K562 (cell line): ENCODE results near the gene MDM4. TPM values are rescaled to one million over a fixed set of nuclear protein-coding genes. Genes with fewer than 3 reads are reported as not detected.
A peak's percentile ranks its signal among the peaks of the same experiment; 100 is the strongest.

ENCODE experiments used
- ATAC-seq: fragments of 200-7000 bp; cut with Tn5 transposase; 3 replicates; pipeline ENCODE4 v1.9.1; 2020; ENCODE audit warnings: moderate library complexity
- BruUV-seq: library from RNA; stranded (reverse); fragments of 400-500 nt; replicated peaks from 2 replicates; lab custom pipeline; 2021; lab: Mats Ljungman, UMichigan
- CTCF ChIA-PET: fragments of 300-600 bp; formaldehyde crosslinking; extraction: SDS; loops from one replicate; lab custom pipeline; 2021; ENCODE audit warnings: low intra/inter-chr PET ratio; lab: Yijun Ruan, JAX
- POLR2A ChIA-PET: fragments of 300-600, 350-650 bp; sonication (Branson Sonifier 250); formaldehyde crosslinking; extraction: SDS; loops from one replicate; lab custom pipeline; 2021; ENCODE audit warnings: antibody characterized with exemption, inconsistent platforms; lab: Yijun Ruan, JAX
- DNase-seq, 4 experiments: peaks; one replicate each; pipeline versions ENCODE4 v3.0.0 to v3.0.0-alpha.2; 2011 to 2018; ENCODE audit warnings: low spot score in 3 of 4, mixed read lengths in 3 of 4; ENCODE audit errors: extremely low read depth in 1 of 4
- FAIRE-seq: peaks from 2 replicates; lab custom pipeline; 2011; peaks lifted over from hg19 to GRCh38; lab: Jason Lieb, UNC
- H2AFZ ChIP-seq: 2 replicates; pipeline ENCODE4 v1.6.0; 2011; ENCODE audit warnings: low read depth, low read length, control low read depth, inconsistent platforms
- H3K27ac ChIP-seq: fragments of 200-600 bp; 3 replicates; pipeline ENCODE4 v1.8.0; 2011; ENCODE audit warnings: low read depth, mild to moderate bottlenecking, control low read depth, inconsistent platforms, low read length, moderate library complexity, mixed read lengths; ENCODE audit errors: extremely low read depth
- H3K27me3 ChIP-seq, 2 experiments: fragments of 300-600 bp in 1 of 2; 2 replicates in 1 of 2; 3 replicates in 1 of 2; pipeline versions ENCODE4 v1.6.0 to v1.8.0; 2011; ENCODE audit warnings: inconsistent platforms in 2 of 2, low read length in 2 of 2, mild to moderate bottlenecking in 1 of 2, mixed read lengths in 1 of 2, moderate library complexity in 1 of 2; ENCODE audit not compliant: control insufficient read depth in 2 of 2, insufficient read depth in 2 of 2
- H3K36me3 ChIP-seq: fragments of 300-600 bp; 3 replicates; pipeline ENCODE4 v1.8.0; 2011; ENCODE audit warnings: mild to moderate bottlenecking, low read length, inconsistent platforms; ENCODE audit not compliant: control insufficient read depth, insufficient read depth
- H3K4me1 ChIP-seq, 2 experiments: fragments of 200-600 bp in 1 of 2; replicated peaks in 1 of 2; 2 replicates in 1 of 2; 3 replicates in 1 of 2; pipeline versions ENCODE4 v1.5.1 to v1.8.0; 2011; ENCODE audit warnings: inconsistent platforms in 2 of 2, low read length in 2 of 2, mild to moderate bottlenecking in 1 of 2, mixed read lengths in 1 of 2, moderate library complexity in 1 of 2; ENCODE audit not compliant: control insufficient read depth in 2 of 2, insufficient read depth in 2 of 2
- H3K4me2 ChIP-seq: 2 replicates; pipeline ENCODE4 v1.6.1; 2011; ENCODE audit warnings: low read length, control low read depth, inconsistent platforms, mixed read lengths; ENCODE audit not compliant: insufficient read depth
- H3K4me3 ChIP-seq: fragments of 200-600 bp; sonication (generic), shearing (Covaris generic); 2 replicates; pipeline ENCODE4 v1.5.1; 2016; ENCODE audit warnings: control low read depth, inconsistent platforms
- H3K79me2 ChIP-seq: fragments of 200-600 bp; 3 replicates; pipeline ENCODE4 v1.8.0; 2011; ENCODE audit warnings: low read length, inconsistent platforms; ENCODE audit not compliant: control insufficient read depth, insufficient read depth
- H3K9ac ChIP-seq, 2 experiments: 2 replicates each; pipeline versions ENCODE4 v1.6.0 to v1.6.1; 2011; ENCODE audit warnings: low read depth in 2 of 2, low read length in 2 of 2, control low read depth in 1 of 2, inconsistent platforms in 1 of 2, mild to moderate bottlenecking in 1 of 2, mixed read lengths in 1 of 2; ENCODE audit not compliant: insufficient read depth in 1 of 2
- H3K9me1 ChIP-seq: one replicate; pipeline ENCODE4 v1.6.0; 2011; ENCODE audit warnings: inconsistent platforms, mild to moderate bottlenecking, low read length, moderate library complexity; ENCODE audit not compliant: control insufficient read depth, insufficient read depth
- H3K9me3 ChIP-seq: replicated peaks from 2 replicates; pipeline ENCODE4 v1.5.1; 2011; ENCODE audit warnings: low read depth, low read length, inconsistent platforms; ENCODE audit not compliant: control insufficient read depth, insufficient read depth
- H4K20me1 ChIP-seq: replicated peaks from 2 replicates; pipeline ENCODE4 v1.6.1; 2011; ENCODE audit warnings: low read length, inconsistent platforms, mixed read lengths; ENCODE audit not compliant: control insufficient read depth, insufficient read depth
- ATF7 ChIP-seq: fragments of 450-650 bp; IDR thresholded peaks from 2 replicates; pipeline ENCODE4 v1.7.1; 2014; ENCODE audit warnings: mild to moderate bottlenecking, moderate library complexity
- JUND ChIP-seq, 2 experiments: IDR thresholded peaks; 2 replicates in 1 of 2; 3 replicates in 1 of 2; pipeline ENCODE4 v1.6.1; 2011; ENCODE audit warnings: borderline replicate concordance in 2 of 2, low read depth in 2 of 2, low read length in 2 of 2, improper control_type of control experiment in 1 of 2, missing biosample characterization in 1 of 2, missing genetic modification characterization in 1 of 2, missing genetic modification reagents in 1 of 2
- MAFF ChIP-seq: IDR thresholded peaks from 2 replicates; pipeline ENCODE4 v1.6.1; 2012; ENCODE audit warnings: low read length, improper control_type of control experiment
- MCM7 ChIP-seq, 2 experiments: fragments of 450-650 bp; IDR thresholded peaks; 2 replicates each; pipeline ENCODE4 v1.6.1; 2016 to 2018
- ZNF12 ChIP-seq: sonication (generic); formaldehyde crosslinking; IDR thresholded peaks from 2 replicates; pipeline ENCODE4 v1.4.0; 2020; ENCODE audit warnings: mild to moderate bottlenecking, missing genetic modification reagents
- WGBS: fragments of 100-300 bp; shearing (Covaris generic); methylation state at CpG from one replicate; pipeline ENCODE4 v1.1.6; 2016; ENCODE audit warnings: low coverage, mixed read lengths; ENCODE audit not compliant: insufficient coverage; ENCODE audit errors: missing lambda C conversion rate; 5-methylcytosine and 5-hydroxymethylcytosine counted together
- in situ Hi-C: fragments of 300-500 bp; cut with MboI; formaldehyde crosslinking; loops from 4 replicates; pipeline ENCODE4 v1.15.0; 2018; ENCODE audit warnings: inconsistent platforms, mixed read lengths
- intact Hi-C: fragments of 100-400 bp; cut with micrococcal nuclease; formaldehyde crosslinking; loops from 2 replicates; pipeline ENCODE4 v1.14.2; 2022
- polyA plus RNA-seq, 8 experiments: library from polyadenylated mRNA; depleted of rRNA in 4 of 8; stranded (reverse) in 5 of 8; unstranded in 3 of 8; fragments of >200 nt; fragmentation: Nextera tagmentation in 2 of 8; fragmentation: Illumina TruSeq in 1 of 8; extraction: Ambion mirVana in 2 of 8; extraction: Trizol in 1 of 8; gene quantifications; 2 replicates each; pipeline versions ENCODE4 v1.2.1 to v1.2.3, GENCODE V29; 2011 to 2014; ENCODE audit warnings: inconsistent platforms in 1 of 8, missing spikeins in 1 of 8
- total RNA-seq, 7 experiments: library from RNA; depleted of rRNA in 6 of 7; stranded (reverse); fragments of >200 nt in 6 of 7; fragmentation: Illumina TruSeq in 2 of 7; extraction: Trizol in 2 of 7; gene quantifications; 2 replicates each; pipeline versions ENCODE4 v1.2.1 to v1.2.3, GENCODE V29; 2011 to 2021; ENCODE audit warnings: low replicate concordance in 1 of 7

MDM4 gene
- total and polyA plus RNA-seq, 9 of the 15 experiments (the other 6 are each of a cell fraction or from before 2014, with no cell fraction given), result 3.3 to 61.7 (median 21.2) TPM

DNA sequence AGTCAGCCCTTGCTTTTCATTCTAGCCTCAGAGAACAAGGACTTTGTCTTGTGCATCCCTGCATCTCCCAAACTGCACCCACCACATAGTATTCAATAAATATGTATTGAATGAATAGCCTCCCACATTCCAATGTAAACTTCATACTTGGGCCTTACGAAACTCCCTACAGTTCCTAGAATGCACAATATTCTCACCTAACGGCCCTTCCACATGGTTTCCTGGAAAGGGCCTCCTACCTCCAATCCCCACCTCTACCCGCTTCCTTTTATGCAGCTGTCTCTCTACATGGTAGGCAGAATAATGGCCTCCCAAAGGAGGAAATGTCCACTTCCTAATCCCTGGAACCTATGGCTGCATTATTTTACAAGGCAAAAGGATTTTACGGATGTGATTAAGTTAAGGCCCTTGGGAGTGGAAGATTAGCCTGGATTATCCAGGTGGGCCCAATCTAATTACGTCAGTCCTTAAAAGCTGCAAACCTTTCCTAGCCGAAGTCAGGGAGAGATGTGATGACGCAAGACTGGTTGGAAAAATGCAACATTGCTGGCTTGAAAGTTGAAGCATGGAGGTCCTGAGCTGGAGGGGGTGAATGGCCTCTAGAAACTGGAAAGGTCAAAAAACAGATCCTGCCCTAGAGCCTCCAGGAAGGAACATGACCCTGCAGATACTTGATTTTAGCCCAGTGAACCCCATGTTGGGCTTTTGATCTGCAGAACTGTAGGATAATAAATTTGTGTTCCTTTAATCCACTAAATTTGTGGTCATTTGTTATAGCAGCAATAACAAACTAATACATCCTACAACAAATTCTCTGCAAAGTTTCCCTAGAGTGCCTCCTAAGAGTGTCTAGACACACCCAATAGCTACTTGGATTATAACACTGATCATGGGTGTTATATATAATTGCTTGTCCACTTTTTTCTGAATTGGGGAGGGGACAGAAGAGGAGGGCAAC lies 16.4 kb upstream of the MDM4 start (continued):
- TF ChIP-seq JUND (IDR thresholded peaks at IDR 0.05; ENCODE audit: borderline replicate concordance, low read depth, low read length) (0 out of 2 replicates have a peak, but pooled peaks have one; percentile 18), JUND (tag; IDR thresholded peaks at IDR 0.05; ENCODE audit: borderline replicate concordance, low read depth, low read length) (no peak), MCM7 (IDR thresholded peaks at IDR 0.05) (no peak), ZNF12 (peak; percentile 96), ATF7 (peak; percentile 54; the same call in 1 of the 2 replicates)
- TF ChIP-seq, all 486 proteins: peak for 7

DNA sequence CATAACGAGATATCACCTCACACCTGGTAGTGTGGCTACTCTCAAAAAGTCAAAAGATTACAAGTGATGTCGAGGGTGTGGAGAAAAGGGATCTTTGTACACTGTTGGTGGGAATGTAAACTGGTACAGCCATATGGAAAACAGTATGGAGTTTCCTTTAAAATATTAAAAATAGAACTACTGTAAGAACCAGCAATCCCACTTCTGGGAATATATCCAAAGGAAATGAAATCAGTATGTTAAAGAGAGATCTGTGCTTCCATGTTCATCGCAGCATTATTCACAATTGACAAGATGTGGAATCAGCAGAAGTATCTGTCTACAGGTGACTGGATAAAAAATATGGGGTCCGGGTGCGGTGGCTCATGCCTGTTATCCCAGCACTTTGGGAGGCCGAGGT lies 14.0 kb upstream of the MDM4 start:
- no peak overlapping the region for H3K4me2 ChIP-seq
- ChIA-PET POLR2A (interaction anchor here (1.1 to 2.4 kb wide), 5 partner anchors 10 to 95 kb away, joined by 3 to 9 read pairs (median 4); partner anchors contain the start of gene MDM4), CTCF (interaction anchor here (1.0 to 3.7 kb wide), 7 partner anchors 21 to 341 kb away, joined by 4 to 29 read pairs (median 12); no protein-coding TSS in a partner anchor)
- no peak overlapping the region for H3K9ac ChIP-seq
- intact Hi-C loops (loop anchor here (5.0 to 10.0 kb wide), 2 partner anchors 120 to 637 kb away; partner anchors contain the start of gene SNRPE), in situ Hi-C loops (loop anchor here (5.0 to 10.0 kb wide), 2 partner anchors 55 to 327 kb away; no protein-coding TSS in a partner anchor)
- H3K27ac ChIP-seq, result no peak overlapping the region
- peaks cover 0 to 3% of the 10 kb centered on the region in 2 experiments; a peak in 2 of 5 replicates for H3K4me1 ChIP-seq
- H3K9me3 ChIP-seq, result peaks cover 2% of the 10 kb centered on the region; the same call in 1 of the 2 replicates
- peaks cover 3 to 4% of the 10 kb centered on the region in 2 experiments; a peak in 2 of 5 replicates for H3K27me3 ChIP-seq
- H4K20me1 ChIP-seq, result no peaks in the 10 kb centered on the region
- ATAC-seq (no peak), DNase-seq (no peak), FAIRE-seq (no peak)
- H3K79me2 ChIP-seq, result no peaks in the 10 kb centered on the region
- H3K4me3 ChIP-seq, result no peak overlapping the region
- BruUV-seq, result no TSS peak
- no peak for TF ChIP-seq MAFF
- WGBS, result 27% methylated on average over 6 of the region's 6 CpGs
- no peaks in the 10 kb centered on the region for H3K9me1 ChIP-seq
- H3K36me3 ChIP-seq, result no peaks in the 10 kb centered on the region
- H2AFZ ChIP-seq, result no peak overlapping the region
